H1 (cell line): ENCODE data around the gene CAMKK2.

Experiments used
- CBX5 ChIP-seq: fragments of 300-800, 300-1000 bp; sonication (generic); IDR thresholded peaks from 2 replicates; pipeline ENCODE4 v1.7.1; 2016; ENCODE audit warnings: antibody characterized with exemption, low read length, low read depth
- CEBPB ChIP-seq: IDR thresholded peaks from 2 replicates; pipeline ENCODE4 v1.6.1; 2012; ENCODE audit warnings: low read depth, low read length
- CTCF ChIP-seq, 3 experiments: IDR thresholded peaks; 1 replicate in 2 of 3; 2 replicates in 1 of 3; pipeline versions ENCODE4 v1.5.1 to v1.6.1; 2011; ENCODE audit warnings: low read length in 3 of 3, mild to moderate bottlenecking in 3 of 3, inconsistent platforms in 2 of 3, low read depth in 1 of 3, moderate library complexity in 1 of 3; ENCODE audit not compliant: insufficient read depth in 1 of 3; ENCODE audit errors: control extremely low read depth in 1 of 3
- FOSL1 ChIP-seq: IDR thresholded peaks from 2 replicates; pipeline ENCODE4 v1.6.1; 2011; ENCODE audit warnings: mild to moderate bottlenecking, low read depth, low read length, moderate library complexity; ENCODE audit not compliant: insufficient read depth
- POLR2A ChIP-seq, 2 experiments: IDR thresholded peaks; 1 replicate in 1 of 2; 2 replicates in 1 of 2; pipeline ENCODE4 v1.6.1; 2011; ENCODE audit warnings: low read depth in 2 of 2, low read length in 2 of 2, mild to moderate bottlenecking in 2 of 2; ENCODE audit errors: control extremely low read depth in 1 of 2

GRCh38 chr12:121282072-121282742, 14.3 kb downstream of the CAMKK2 start:
- no peak for TF ChIP-seq CEBPB
- TF ChIP-seq CTCF (IDR thresholded peaks at IDR 0.05; ENCODE audit: control extremely low read depth in 1 of 3, insufficient read depth in 1 of 3, low read depth in 1 of 3, low read length in 3 of 3): no peak
- no peak for TF ChIP-seq POLR2A (IDR thresholded peaks at IDR 0.05; ENCODE audit: control extremely low read depth in 1 of 2, low read depth in 2 of 2, low read length in 2 of 2)
- no peak for TF ChIP-seq FOSL1
- TF ChIP-seq CBX5: no peak
